Measurements from ENCODE around the gene CAPN1.

Gene CAPN1

GRCh38 chr11:65251476-65251875 is 69.7 kb downstream of the CAPN1 start:
- Histone ChIP-seq H3K27me3 (ENCODE audit: insufficient read depth, poor library complexity, severe bottlenecking) (no peaks in the 10 kb centered on the region), H3K27ac (replicated peaks) (no peak overlapping the region), H3K4me3 (replicated peaks; ENCODE audit: insufficient read depth, low read length) (no peak overlapping the region)
- DNase-seq (ENCODE audit: low read depth in 1 of 2, low spot score in 1 of 2): no peak
- TF ChIP-seq SPI1 (IDR thresholded peaks at IDR 0.05; ENCODE audit: borderline replicate concordance, low read depth) (no peak), REST (IDR thresholded peaks at IDR 0.05; ENCODE audit: insufficient replicate concordance, low read depth) (no peak), GABPA (IDR thresholded peaks at IDR 0.05; ENCODE audit: low read depth) (no peak), CTCF (IDR thresholded peaks at IDR 0.05; ENCODE audit: insufficient read depth, low read length) (no peak), POLR2AphosphoS5 (IDR thresholded peaks at IDR 0.05; ENCODE audit: low read depth) (no peak)

GRCh38 chr11:65254724-65255123 is 73.0 kb downstream of the CAPN1 start:
- DNase-seq (ENCODE audit: low read depth in 1 of 2, low spot score in 1 of 2): no peak
- Histone ChIP-seq H3K27me3 (ENCODE audit: insufficient read depth, poor library complexity, severe bottlenecking) (no peaks in the 10 kb centered on the region), H3K4me3 (replicated peaks; ENCODE audit: insufficient read depth, low read length) (no peak overlapping the region), H3K27ac (replicated peaks) (no peak overlapping the region)
- TF ChIP-seq POLR2AphosphoS5 (IDR thresholded peaks at IDR 0.05; ENCODE audit: low read depth) (no peak), CTCF (IDR thresholded peaks at IDR 0.05; ENCODE audit: insufficient read depth, low read length) (no peak), GABPA (IDR thresholded peaks at IDR 0.05; ENCODE audit: low read depth) (no peak), SPI1 (IDR thresholded peaks at IDR 0.05; ENCODE audit: borderline replicate concordance, low read depth) (no peak), REST (IDR thresholded peaks at IDR 0.05; ENCODE audit: insufficient replicate concordance, low read depth) (no peak)

GRCh38 chr11:65258988-65259387 is 77.3 kb downstream of the CAPN1 start:
- H3K4me3 ChIP-seq (replicated peaks; ENCODE audit: insufficient read depth, low read length): no peak overlapping the region
- TF ChIP-seq REST (IDR thresholded peaks at IDR 0.05; ENCODE audit: insufficient replicate concordance, low read depth) (no peak), POLR2AphosphoS5 (IDR thresholded peaks at IDR 0.05; ENCODE audit: low read depth) (no peak), CTCF (IDR thresholded peaks at IDR 0.05; ENCODE audit: insufficient read depth, low read length) (no peak), SPI1 (IDR thresholded peaks at IDR 0.05; ENCODE audit: borderline replicate concordance, low read depth) (no peak), GABPA (IDR thresholded peaks at IDR 0.05; ENCODE audit: low read depth) (no peak)
- no peaks in the 10 kb centered on the region for H3K27me3 ChIP-seq (ENCODE audit: insufficient read depth, poor library complexity, severe bottlenecking)
- no peak for DNase-seq (ENCODE audit: low read depth in 1 of 2, low spot score in 1 of 2)
- H3K27ac ChIP-seq (replicated peaks): no peak overlapping the region
